Brain pericyte (primary cell): Measurements from ENCODE around the gene FAM174C.
"Not testable (repeated sequence)": the region's sequence is repeated elsewhere in the genome, so short reads cannot be mapped to it uniquely, and the experiment has no call there.

ENCODE experiments used
- DNase-seq: peaks from one replicate; pipeline ENCODE4 v3.0.0-alpha.2; 2012; ENCODE audit warnings: low read depth, low spot score

Gene FAM174C

DNA sequence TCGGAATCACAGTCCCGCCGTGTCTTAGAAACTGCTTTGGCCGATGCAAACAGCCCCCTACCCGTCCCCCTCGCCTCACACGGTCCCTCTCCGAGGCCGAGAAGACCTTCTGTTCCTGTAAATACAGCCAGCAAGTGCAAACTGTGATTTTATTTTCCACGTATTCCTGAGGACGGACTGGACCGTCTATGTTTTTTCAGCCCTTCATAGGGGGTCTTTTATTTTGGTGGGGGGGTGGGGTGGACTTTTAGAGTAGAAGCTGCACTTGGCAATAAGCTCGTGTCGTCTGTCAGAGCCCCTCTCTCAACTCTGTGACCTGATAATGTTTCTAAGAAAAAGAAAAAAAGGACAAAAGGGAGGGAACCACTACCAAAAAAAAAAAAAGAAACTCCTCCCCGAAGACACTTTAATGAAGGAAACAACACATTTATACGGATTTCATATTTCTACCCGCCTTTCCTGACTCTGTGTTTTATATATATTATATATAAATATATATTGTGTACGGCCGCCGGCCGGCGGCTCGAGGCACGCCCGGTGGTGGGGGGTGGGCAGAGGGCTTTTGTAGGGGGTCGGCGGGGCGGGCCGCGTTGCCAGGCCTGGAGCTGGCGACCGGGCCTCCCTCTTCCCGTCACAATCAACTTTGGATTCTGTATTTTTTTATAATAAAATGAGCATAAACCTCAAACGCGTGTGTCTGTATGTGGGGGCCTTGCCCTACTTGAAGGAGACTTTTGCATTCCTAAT is 25.6 kb downstream of the FAM174C start:
- no peak for DNase-seq

DNA sequence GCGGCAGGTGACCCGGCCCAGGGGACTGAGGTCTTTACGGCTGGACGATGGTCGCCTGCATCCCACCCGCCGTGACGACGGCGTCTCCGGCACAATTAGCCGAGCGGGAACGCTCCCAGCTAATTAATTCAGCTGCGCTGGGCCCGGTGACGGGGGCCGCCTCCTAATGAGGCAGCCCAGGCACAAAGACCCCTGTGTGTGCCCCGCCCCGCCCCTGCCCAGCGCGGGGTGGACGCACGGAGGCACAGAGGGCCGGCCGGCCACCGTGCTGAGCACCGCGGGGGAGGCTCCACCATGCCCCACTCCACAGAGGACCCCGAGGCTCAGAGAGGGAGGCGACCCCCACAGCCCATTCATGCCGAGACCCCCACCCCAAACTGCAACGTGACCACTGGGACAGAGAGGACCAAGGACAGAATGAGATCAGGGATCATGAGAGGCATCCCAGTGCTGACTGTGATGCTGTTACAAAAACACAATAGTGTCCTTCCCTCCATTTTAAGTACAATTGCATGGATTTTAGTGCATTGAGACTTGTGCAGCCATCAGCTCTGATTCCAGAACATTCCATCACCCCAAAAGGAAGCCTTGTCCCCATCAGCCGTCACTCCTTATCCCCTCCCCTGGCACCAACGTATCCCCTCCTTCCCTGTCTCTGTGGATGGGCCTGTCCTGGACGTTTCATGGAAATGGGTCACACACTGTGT is 27.4 kb downstream of the FAM174C start:
- no peak for DNase-seq

- DNase-seq: no peak
Measured at GRCh38 chr19:1304197-1304924, 29.0 kb downstream of the FAM174C start.

- not testable (repeated sequence) for DNase-seq
Measured at GRCh38 chr19:1305354-1305753, 30.0 kb downstream of the FAM174C start.

DNA sequence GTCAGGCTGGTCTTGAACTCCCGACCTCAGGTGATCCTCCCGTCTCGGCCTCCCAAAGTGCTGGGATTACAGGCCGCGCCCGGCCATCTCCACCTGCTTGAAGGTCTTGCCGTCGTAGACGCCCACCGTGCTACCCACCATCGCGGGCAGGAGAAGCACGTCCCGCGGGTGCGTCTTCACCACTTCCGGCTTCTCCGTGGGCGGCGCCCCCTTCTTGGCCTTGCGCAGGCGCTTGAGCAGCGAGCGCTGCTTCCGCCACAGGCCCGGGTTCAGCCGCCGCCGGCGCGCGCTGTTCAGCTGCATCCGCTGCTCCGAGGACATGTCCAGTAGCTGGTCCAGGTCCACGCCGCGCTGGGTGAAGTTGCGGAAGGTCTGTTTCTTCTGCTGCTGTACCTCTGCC is 32.0 kb downstream of the FAM174C start:
- no peak for DNase-seq

DNA sequence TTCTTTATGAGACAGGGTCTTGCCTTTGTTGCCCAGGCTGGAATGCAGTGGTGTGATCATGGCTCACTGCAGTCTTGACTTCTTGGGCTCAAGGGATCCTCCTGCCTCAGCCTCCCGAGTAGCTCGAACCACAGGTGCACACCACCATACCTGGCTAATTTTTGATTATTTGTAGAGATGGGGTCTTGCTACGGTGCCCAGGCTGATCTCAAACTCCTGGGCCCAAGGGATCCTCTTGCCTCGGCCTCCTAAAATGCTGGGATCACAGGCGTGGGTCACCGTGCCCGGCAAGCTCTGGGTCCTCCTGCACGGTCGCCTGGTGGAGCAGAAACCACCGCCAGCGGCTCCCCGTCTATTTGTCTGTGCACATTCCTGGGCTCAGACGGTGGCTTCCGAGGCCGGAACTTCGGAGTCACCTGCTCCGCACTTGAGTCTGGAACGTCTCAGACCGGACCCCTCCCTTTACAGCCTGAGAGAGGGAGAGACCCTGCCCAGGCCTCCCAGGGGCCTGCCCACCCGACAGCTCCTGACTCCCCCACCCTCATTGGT is 32.5 kb downstream of the FAM174C start:
- no peak for DNase-seq

DNA sequence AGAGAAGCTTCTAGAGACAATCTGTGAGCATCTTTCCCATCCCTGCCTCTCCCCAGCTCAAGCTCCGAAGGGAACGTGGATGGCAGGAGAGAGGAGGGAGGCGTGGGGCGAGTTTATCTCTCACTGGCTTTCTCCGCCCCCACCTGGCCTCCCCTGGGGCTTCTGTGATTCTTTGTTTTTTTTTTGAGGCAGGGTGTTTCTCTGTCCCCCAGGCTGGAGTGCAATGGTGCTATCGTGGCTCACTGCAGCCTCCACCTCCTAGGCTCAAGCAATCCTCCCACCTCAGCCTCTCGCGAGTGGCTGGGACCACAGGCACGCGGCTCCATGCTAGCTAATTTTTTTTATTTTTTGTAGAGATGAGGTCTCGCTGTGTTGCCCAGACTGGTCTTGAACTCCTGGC is 33.4 kb downstream of the FAM174C start:
- DNase-seq: no peak

DNA sequence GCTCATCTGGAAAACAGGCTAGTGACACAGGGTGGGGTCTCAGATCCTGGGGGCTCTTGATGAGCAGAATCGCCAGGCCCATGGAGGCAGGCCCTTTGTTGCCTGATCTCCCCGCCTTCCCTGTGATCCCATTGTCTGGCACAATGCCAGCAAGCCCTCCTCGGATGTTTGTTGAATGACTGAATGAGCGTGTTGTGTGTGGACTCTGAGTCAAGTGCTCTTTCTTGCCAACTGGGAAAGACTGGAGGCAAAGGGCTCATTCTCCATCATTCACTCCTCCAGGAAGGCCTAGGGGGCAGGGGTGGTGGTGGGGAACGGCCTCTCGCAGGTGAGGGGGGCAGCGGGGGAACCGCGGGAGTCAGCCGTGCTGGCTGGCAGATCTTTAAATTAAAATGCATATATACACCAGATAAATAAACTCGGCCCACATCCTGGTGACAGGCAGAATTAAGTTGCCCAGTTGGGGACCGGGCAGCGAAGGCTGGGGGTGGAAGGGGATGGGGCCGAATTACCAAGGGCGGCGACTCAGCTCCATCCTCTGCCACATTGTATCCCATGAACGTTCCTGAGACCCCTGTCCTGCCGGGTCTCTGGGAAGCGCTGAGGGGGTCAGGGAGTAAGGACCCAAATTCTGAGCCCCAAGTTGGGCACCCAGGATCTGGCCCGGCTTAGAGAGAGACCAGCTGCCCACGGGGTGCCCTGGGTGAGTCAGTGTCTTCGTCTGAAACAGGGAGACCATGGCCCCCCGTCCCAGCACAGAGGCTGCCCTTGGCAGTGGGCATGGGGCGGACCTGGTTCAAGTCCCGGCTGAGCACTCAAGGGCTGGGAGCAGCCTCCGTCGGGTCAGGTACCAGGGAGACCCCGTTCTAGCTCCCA is 34.9 kb downstream of the FAM174C start:
- DNase-seq: no peak

DNA sequence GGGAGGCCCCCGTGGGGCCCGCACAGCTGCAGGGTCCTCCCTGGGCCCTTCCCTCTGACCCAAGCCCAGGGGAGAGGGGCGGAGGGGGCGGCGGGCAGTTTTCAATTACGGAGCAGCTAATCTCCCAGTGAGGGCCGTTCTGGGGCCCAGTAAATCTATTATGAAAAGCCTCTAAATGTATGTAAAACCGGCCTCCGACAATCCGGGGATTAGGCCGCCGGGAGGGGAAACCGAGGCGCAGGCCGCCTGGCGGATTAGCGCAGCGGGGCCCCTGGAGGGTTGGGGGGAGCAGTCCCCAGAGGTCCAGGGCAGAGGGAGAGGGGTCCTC is 35.5 kb downstream of the FAM174C start:
- DNase-seq: no peak

DNA sequence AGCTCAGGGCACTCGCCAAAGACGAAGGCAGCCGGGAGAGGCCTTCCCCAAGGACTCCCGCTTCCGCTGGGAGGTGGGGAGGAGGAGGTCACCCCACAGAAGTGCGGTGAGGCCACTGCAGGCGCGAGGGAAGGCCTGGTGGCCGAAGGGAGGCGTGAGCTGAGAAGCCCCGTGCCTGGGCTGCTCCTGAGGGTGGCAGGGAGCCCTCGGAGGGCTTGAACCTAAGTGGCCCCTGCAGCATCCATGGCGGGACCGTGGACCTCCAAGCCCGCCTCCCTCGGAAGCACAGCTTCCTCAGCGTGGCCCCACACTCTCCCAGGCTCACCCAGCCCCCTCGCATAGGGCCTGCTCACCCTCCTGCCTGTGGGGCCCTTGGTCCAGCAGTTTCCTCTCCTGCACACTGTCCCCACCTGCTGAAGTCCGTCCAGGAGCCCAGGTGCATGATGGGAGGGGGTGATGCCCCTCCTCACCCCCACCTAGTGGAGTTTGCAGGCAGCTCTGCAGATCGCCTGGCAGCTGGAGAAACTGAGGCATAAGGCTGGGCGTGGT is 36.3 kb downstream of the FAM174C start:
- no peak for DNase-seq

GRCh38 chr19:1312767-1313694 is 37.7 kb downstream of the FAM174C start:
- DNase-seq: no peak

GRCh38 chr19:1313695-1314613 is 38.6 kb downstream of the FAM174C start:
- DNase-seq: no peak

DNA sequence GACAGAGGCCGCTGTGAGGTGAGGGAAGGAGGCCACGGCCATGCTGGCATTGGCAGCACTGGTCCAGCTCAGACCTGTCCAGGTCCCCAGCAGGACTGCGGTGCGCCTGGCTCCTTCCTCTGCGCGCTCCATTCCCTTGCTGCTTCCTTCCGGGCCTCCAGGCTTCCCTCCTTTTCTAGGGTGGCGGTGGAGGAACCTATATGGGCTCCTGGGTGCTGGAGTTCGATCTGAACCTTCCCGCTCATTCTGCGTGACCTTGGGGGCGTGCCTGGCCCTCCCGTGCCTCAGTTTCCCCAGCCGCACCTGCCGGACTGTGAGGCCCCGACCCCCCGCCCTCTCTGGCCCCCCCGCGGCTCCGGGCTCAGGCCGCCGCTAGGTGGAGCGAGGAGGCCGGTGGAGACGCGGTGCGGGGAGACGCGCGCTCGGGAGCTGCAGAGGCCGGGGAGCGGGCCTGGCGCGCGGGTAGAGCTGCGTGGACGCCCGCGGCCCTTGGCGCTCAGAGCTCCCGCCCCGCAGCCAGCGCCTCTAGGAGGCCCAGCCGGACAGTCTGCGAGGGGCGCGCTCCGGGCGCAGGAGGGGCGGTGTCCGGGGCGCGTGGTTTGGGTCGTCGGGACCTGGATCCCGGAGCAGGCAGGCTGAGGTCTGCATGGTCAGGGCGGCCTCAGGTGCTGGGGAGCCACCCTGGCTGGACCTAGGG is 40.3 kb downstream of the FAM174C start:
- no peak for DNase-seq

DNA sequence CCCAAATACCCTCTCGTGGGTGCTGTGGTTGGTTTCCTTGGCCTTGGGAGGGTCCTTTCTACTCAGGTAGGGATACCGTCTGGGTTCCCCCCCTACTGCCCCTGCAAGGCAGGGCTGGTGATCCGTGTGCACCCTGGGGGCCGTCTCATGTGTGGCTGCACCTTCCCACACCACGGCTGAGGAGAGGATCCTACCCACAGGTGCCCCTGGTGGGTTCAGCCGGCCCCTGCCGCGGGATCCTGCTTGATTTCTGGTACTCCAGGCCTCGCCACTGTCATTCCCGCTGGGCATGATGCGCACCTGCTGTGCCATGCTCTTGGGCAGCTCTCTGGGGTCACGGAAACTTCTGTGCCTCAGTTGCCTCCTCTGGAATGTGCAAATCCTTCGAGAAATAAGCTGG is 41.1 kb downstream of the FAM174C start:
- no peak for DNase-seq

- DNase-seq: no peak
Measured at GRCh38 chr19:1317274-1318003, 42.1 kb downstream of the FAM174C start.

DNA sequence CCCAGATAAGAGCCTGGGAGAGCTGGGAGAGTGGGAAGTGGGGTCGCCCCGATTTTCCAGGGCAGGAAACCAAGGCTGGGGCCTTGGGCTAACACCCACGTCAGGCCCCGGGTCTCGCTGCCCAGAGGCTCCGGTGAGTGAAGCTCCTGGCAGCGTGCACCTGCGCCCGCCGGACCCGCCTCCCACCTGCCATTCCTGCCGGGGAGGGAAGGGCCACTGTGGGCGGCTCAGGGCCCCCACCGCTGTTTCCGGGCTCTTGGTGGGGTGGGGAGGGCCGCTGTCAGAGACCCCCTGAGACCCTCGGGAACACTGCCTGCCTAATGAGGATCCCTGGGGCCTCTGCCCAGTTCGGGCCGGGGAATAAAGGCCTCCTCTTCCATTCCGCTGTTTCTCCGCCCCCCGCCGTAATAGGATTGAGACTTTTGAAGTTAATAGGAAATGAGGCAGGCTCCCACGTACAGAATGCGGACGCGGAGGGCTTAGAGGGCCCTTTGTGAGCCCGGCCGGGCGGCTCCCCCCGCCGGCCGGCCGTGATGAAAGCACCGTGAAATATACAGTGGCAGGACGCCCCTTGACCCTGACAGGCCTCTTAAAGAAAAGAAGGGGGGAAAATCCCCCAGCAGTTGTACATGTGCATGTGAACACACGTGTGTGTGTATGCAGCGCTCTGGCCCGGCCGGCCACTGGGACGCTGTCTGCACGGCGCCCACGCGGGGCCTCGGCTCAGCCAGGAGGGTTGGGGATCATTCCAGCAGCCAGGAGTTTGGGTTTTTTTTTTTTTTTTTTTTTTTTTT is 43.5 kb downstream of the FAM174C start:
- DNase-seq: no peak

GRCh38 chr19:1320282-1320650 is 44.9 kb downstream of the FAM174C start:
- DNase-seq: not testable (repeated sequence)
